Esophagus squamous epithelium (tissue), 4 donors: Measurements from ENCODE around the gene POU2F1.

Source experiments
- POLR2A ChIP-seq, 4 donors: fragments of 450-650 bp; IDR thresholded peaks; one replicate each; pipeline ENCODE4 v1.6.1; 2017; ENCODE audit warnings: antibody characterized with exemption in 4 of 4, mild to moderate bottlenecking in 4 of 4, moderate library complexity in 3 of 4
- TF ChIP-seq, protein P1 (sequence below), 6 experiments: fragments of 450-650 bp in 4 of 6; fragments of 200-600 bp in 2 of 6; sonication (generic) in 2 of 6; IDR thresholded peaks; one replicate each; pipeline ENCODE4 v1.5.1; 2016 to 2019; ENCODE audit warnings: antibody characterized with exemption in 6 of 6, mild to moderate bottlenecking in 4 of 6, moderate library complexity in 4 of 6

DNA sequence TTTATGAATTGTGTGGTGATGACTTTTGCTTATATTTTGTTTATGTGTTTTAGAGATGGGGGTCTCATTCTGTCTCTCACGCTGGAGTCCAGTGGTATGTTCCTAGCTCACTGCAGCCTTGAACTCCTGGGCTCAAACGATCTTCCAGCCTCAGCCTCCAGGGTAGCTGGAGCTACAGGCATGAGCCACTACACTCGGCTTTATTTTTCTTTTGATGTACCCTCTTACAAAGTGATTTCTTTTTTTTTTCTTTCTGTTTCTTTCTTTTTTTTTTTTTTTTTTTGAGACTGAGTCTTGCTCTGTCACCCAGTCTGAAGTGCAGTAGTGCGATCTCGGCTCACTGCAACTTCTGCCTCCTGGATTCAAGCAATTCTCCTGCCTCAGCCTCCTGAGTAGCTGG lies 250.9 kb downstream of the POU2F1 start:
- TF ChIP-seq, protein P1, sequence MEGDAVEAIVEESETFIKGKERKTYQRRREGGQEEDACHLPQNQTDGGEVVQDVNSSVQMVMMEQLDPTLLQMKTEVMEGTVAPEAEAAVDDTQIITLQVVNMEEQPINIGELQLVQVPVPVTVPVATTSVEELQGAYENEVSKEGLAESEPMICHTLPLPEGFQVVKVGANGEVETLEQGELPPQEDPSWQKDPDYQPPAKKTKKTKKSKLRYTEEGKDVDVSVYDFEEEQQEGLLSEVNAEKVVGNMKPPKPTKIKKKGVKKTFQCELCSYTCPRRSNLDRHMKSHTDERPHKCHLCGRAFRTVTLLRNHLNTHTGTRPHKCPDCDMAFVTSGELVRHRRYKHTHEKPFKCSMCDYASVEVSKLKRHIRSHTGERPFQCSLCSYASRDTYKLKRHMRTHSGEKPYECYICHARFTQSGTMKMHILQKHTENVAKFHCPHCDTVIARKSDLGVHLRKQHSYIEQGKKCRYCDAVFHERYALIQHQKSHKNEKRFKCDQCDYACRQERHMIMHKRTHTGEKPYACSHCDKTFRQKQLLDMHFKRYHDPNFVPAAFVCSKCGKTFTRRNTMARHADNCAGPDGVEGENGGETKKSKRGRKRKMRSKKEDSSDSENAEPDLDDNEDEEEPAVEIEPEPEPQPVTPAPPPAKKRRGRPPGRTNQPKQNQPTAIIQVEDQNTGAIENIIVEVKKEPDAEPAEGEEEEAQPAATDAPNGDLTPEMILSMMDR (IDR thresholded peaks at IDR 0.05): no peak
- no peak for TF ChIP-seq POLR2A (IDR thresholded peaks at IDR 0.05)
